Tibial nerve (tissue), 4 donors: ENCODE measurements around the gene CIAO1. TPM values are rescaled to one million over a fixed set of nuclear protein-coding genes. Genes with fewer than 3 reads are reported as not detected.
A peak's percentile ranks its signal among the peaks of the same experiment; 100 is the strongest.

Experiments used
- DNase-seq, 2 donors: peaks; one replicate each; pipeline ENCODE4 v3.0.0-alpha.2; 2019; ENCODE audit warnings: low spot score in 2 of 2
- H3K27ac ChIP-seq, 4 donors: fragments of 200-600 bp; sonication (generic) in 3 of 4; one replicate each; pipeline ENCODE4 v1.5.1; 2017 to 2019; ENCODE audit warnings: mild to moderate bottlenecking in 1 of 4
- H3K27me3 ChIP-seq, 2 donors: fragments of 200-600 bp; sonication (generic) in 1 of 2; one replicate each; pipeline versions ENCODE4 v1.5.1 to v1.6.0; 2017 to 2019
- H3K36me3 ChIP-seq, 3 donors: fragments of 200-600 bp; sonication (generic); one replicate each; pipeline ENCODE4 v1.5.1; 2018 to 2019
- H3K4me1 ChIP-seq, 4 donors: fragments of 200-600 bp; sonication (generic) in 3 of 4; one replicate each; pipeline ENCODE4 v1.5.1; 2017 to 2019
- H3K4me3 ChIP-seq, 4 donors: fragments of 200-600 bp; sonication (generic) in 3 of 4; one replicate each; pipeline ENCODE4 v1.5.1; 2017 to 2019; ENCODE audit warnings: mild to moderate bottlenecking in 1 of 4, moderate library complexity in 1 of 4
- H3K9me3 ChIP-seq, 4 donors: fragments of 200-600 bp; sonication (generic) in 3 of 4; one replicate each; pipeline ENCODE4 v1.5.1; 2017 to 2019
- CTCF ChIP-seq, 5 experiments: fragments of 200-600 bp in 3 of 5; fragments of 450-650 bp in 2 of 5; sonication (generic) in 3 of 5; IDR thresholded peaks; one replicate each; pipeline ENCODE4 v1.5.1; 2016 to 2019; ENCODE audit warnings: antibody characterized with exemption in 5 of 5, mild to moderate bottlenecking in 3 of 5, moderate library complexity in 2 of 5
- EP300 ChIP-seq, 2 donors: sonication (generic); formaldehyde crosslinking; IDR thresholded peaks; one replicate each; pipeline ENCODE4 v1.6.1; 2017; ENCODE audit warnings: antibody characterized with exemption in 2 of 2, mild to moderate bottlenecking in 1 of 2
- POLR2A ChIP-seq, 2 donors: fragments of 450-650 bp; IDR thresholded peaks; one replicate each; pipeline ENCODE4 v1.6.1; 2017; ENCODE audit warnings: antibody characterized with exemption in 2 of 2, mild to moderate bottlenecking in 2 of 2, moderate library complexity in 2 of 2
- WGBS, 2 donors: methylation state at CpG; one replicate each; pipeline ENCODE4 v1.1.5; 2018; 5-methylcytosine and 5-hydroxymethylcytosine counted together
- total RNA-seq, 4 donors: library from RNA; depleted of rRNA; stranded (reverse); fragments of >200 nt; gene quantifications; one replicate each; pipeline ENCODE4 v1.1.0, GENCODE V29; 2016

The CIAO1 gene
- total RNA-seq, 4 donors from 2014 or later = 132 to 172 (median 151) TPM

DNA sequence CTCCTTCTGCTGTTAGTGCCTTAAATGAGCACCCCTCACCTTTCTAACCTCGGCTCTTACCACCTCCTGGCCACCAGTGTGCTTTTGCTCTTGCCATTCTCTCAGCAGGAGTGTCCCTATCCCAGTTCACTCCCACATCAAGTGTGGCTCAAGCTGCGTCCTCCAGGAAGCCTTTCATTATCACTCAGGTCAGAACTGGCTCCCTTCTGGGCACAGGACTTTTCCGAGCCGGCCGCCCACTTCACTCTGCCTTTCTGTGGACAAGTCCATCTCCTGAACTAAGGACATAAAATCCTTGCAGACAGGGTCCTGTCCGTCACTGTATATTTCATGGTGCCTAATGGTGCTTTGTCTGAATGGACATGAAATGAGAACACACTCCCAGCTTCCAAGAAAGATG is 15.8 kb upstream of the CIAO1 start:
- Histone ChIP-seq H3K9me3 (no peaks in the 10 kb centered on the region), H3K36me3 (peaks cover 0 to 36% (median 15%) of the 10 kb centered on the region in 3 donors), H3K4me3 (no peak overlapping the region), H3K27ac (peak overlapping the region in 2 of 4 donors; percentile 14 to 82), H3K27me3 (no peaks in the 10 kb centered on the region), H3K4me1 (peaks cover 0 to 66% (median 11%) of the 10 kb centered on the region in 4 donors)
- WGBS, 2 donors = 85 to 86% methylated on average over 6 of the region's 6 CpGs
- TF ChIP-seq CTCF (IDR thresholded peaks at IDR 0.05) = no peak
- TF ChIP-seq POLR2A (IDR thresholded peaks at IDR 0.05) = no peak
- TF ChIP-seq EP300 (IDR thresholded peaks at IDR 0.05) = no peak
- no peak for DNase-seq

DNA sequence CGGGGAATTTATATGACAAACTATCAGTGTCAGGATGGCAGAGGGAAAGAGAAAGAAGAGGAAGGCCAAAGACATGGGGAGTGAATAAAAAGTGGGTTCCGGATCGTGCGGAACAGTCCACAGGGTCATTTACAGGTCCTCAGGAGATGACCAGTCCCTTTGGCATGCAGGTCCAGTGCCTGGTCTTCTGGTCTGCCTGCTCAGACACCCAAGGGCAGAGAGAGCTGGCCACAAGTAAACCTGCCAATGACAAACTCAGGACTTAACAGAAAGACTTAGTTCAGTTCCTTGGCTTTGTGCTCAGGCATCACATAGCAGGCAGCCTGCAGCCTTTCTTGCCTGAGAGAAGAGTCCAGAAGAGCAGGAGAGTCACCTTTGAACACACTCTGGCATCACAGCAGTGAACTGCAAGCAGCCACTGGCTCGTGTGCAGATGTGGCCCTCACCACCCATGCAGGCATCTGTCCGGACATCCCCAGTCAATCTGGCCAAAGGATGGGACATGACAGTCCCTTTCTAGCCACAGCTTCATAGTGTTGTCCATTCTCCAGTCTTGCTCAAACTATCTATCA is 14.2 kb upstream of the CIAO1 start:
- H3K27me3 ChIP-seq = no peaks in the 10 kb centered on the region
- H3K4me3 ChIP-seq = no peak overlapping the region
- H3K4me1 ChIP-seq = peaks cover 0 to 59% (median 12%) of the 10 kb centered on the region in 4 donors
- WGBS, 2 donors = 54 to 55% methylated on average over 6 of the region's 6 CpGs
- peak overlapping the region in 2 of 4 donors; percentile 48 to 82 for H3K27ac ChIP-seq
- peak in 1 of 2 donors; percentile 35 for DNase-seq
- TF ChIP-seq POLR2A (IDR thresholded peaks at IDR 0.05) (no peak), EP300 (IDR thresholded peaks at IDR 0.05) (peak in 1 of 2 donors; percentile 17)
- peaks cover 0 to 48% (median 15%) of the 10 kb centered on the region in 3 donors for H3K36me3 ChIP-seq
- H3K9me3 ChIP-seq = no peaks in the 10 kb centered on the region

- TF ChIP-seq EP300 (IDR thresholded peaks at IDR 0.05) = no peak
- no peak for TF ChIP-seq POLR2A (IDR thresholded peaks at IDR 0.05)
- no peak for TF ChIP-seq CTCF (IDR thresholded peaks at IDR 0.05)
- Histone ChIP-seq H3K4me1 (peaks cover 0 to 59% (median 12%) of the 10 kb centered on the region in 4 donors), H3K27ac (no peak overlapping the region), H3K9me3 (no peaks in the 10 kb centered on the region), H3K27me3 (no peaks in the 10 kb centered on the region), H3K36me3 (peaks cover 0 to 49% (median 15%) of the 10 kb centered on the region in 3 donors), H3K4me3 (no peak overlapping the region)
- WGBS, 2 donors = 83 to 90% methylated on average over 7 of the region's 8 CpGs
- no peak for DNase-seq
These were observed 13.5 kb upstream of the CIAO1 start for GRCh38 chr2:96252526-96252925.

- TF ChIP-seq EP300 (IDR thresholded peaks at IDR 0.05) (no peak), POLR2A (IDR thresholded peaks at IDR 0.05) (no peak), CTCF (IDR thresholded peaks at IDR 0.05) (no peak)
- Histone ChIP-seq H3K27ac (no peak overlapping the region), H3K9me3 (no peaks in the 10 kb centered on the region), H3K36me3 (peaks cover 0 to 54% (median 15%) of the 10 kb centered on the region in 3 donors), H3K27me3 (no peaks in the 10 kb centered on the region), H3K4me3 (no peak overlapping the region), H3K4me1 (peaks cover 0 to 61% (median 14%) of the 10 kb centered on the region in 4 donors)
- 78 to 83% methylated on average over 7 of the region's 7 CpGs for whole genome bisulfite sequencing, 2 donors
- DNase-seq = no peak
These were observed 13.0 kb upstream of the CIAO1 start for GRCh38 chr2:96253006-96253405.

- peaks cover 0 to 67% (median 27%) of the 10 kb centered on the region in 4 donors for H3K4me1 ChIP-seq
- H3K9me3 ChIP-seq = no peaks in the 10 kb centered on the region
- no peak overlapping the region for H3K4me3 ChIP-seq
- peaks cover 0 to 64% (median 15%) of the 10 kb centered on the region in 3 donors for H3K36me3 ChIP-seq
- H3K27ac ChIP-seq = peak overlapping the region in 2 of 4 donors; percentile 17 to 34
- peak in 1 of 2 donors; percentile 33 for DNase-seq
- 72 to 76% methylated on average over 11 of the region's 11 CpGs for WGBS, 2 donors
- no peaks in the 10 kb centered on the region for H3K27me3 ChIP-seq
- TF ChIP-seq CTCF (IDR thresholded peaks at IDR 0.05) = no peak
- no peak for TF ChIP-seq EP300 (IDR thresholded peaks at IDR 0.05)
- TF ChIP-seq POLR2A (IDR thresholded peaks at IDR 0.05) = no peak
These were observed 11.5 kb upstream of the CIAO1 start for GRCh38 chr2:96254571-96254970.
